Activated CD8-positive, alpha-beta T cell treated with anti-CD3 and anti-CD28 coated beads for 36 hours (primary cell): ENCODE data around the gene C2CD3. TPM values are rescaled to one million over a fixed set of nuclear protein-coding genes. Genes with fewer than 3 reads are reported as not detected.

Source experiments
- ATAC-seq: fragments of 200-7000 bp; cut with Tn5 transposase; one replicate; pipeline ENCODE4 v1.10.0; 2021; ENCODE audit warnings: mild to moderate bottlenecking, moderate library complexity
- CTCF ChIA-PET: fragments of 350-600 bp; sonication (Branson Sonifier 250); formaldehyde crosslinking; loops from one replicate; lab custom pipeline; 2021; ENCODE audit warnings: antibody characterized with exemption; lab: Charles Lee
- POLR2A ChIA-PET: fragments of 350-600 bp; sonication (Branson Sonifier 250); formaldehyde crosslinking; loops from one replicate; lab custom pipeline; 2021; ENCODE audit warnings: antibody characterized with exemption; lab: Charles Lee
- DNase-seq: peaks from one replicate; pipeline ENCODE4 v3.0.0-alpha.2; 2020
- H3K27ac Mint-ChIP-seq: one replicate; pipeline ENCODE4 v1.8.0; 2021; ENCODE audit warnings: mild to moderate bottlenecking, mixed read lengths
- H3K27me3 Mint-ChIP-seq: one replicate; pipeline ENCODE4 v1.8.0; 2021; ENCODE audit warnings: mixed read lengths
- H3K36me3 Mint-ChIP-seq: one replicate; pipeline ENCODE4 v1.8.0; 2021; ENCODE audit warnings: low read depth, mixed read lengths
- H3K4me1 Mint-ChIP-seq: one replicate; pipeline ENCODE4 v1.8.0; 2021; ENCODE audit warnings: low read depth, mixed read lengths
- H3K4me3 Mint-ChIP-seq: one replicate; pipeline ENCODE4 v1.8.0; 2021; ENCODE audit warnings: mild to moderate bottlenecking, moderate library complexity, mixed read lengths
- H3K9me3 Mint-ChIP-seq: one replicate; pipeline ENCODE4 v1.8.0; 2021; ENCODE audit warnings: mixed read lengths
- CTCF ChIP-seq: fragments of 200-600 bp; IDR thresholded peaks from one replicate; pipeline ENCODE4 v1.8.0; 2022; ENCODE audit warnings: antibody characterized with exemption, mild to moderate bottlenecking
- intact Hi-C: fragments of 100-400 bp; cut with micrococcal nuclease; formaldehyde crosslinking; loops from one replicate; pipeline ENCODE4 v1.10.0; 2022
- total RNA-seq, 2 experiments: library from RNA; stranded (reverse); gene quantifications; one replicate each; pipeline ENCODE4 v1.2.3, GENCODE V29; 2021

The C2CD3 gene
- total RNA-seq, 2 experiments from 2014 or later, result 22.5 to 25.6 TPM

GRCh38 chr11:73976451-73977151 is 194.2 kb downstream of the C2CD3 start:
- H3K4me3 Mint-ChIP-seq, result no peak overlapping the region
- H3K27me3 Mint-ChIP-seq, result no peaks in the 10 kb centered on the region
- intact Hi-C loops, result no loop called here
- no peaks in the 10 kb centered on the region for H3K9me3 Mint-ChIP-seq
- no peak for ATAC-seq
- POLR2A ChIA-PET, result interaction anchor here (10.2 to 16.4 kb wide), 2 partner anchors 20 to 39 kb away, joined by 176 to 269 read pairs; partner anchors contain the start of gene UCP3
- H3K36me3 Mint-ChIP-seq, result peaks cover 87% of the 10 kb centered on the region
- H3K27ac Mint-ChIP-seq, result peak overlapping the region; percentile 98
- TF ChIP-seq CTCF, result no peak
- CTCF ChIA-PET, result interaction anchor here (1.5 kb wide), 1 partner anchor 13 kb away, joined by 3 read pairs; no protein-coding TSS in a partner anchor
- DNase-seq, result no peak
- H3K4me1 Mint-ChIP-seq, result peaks cover 80% of the 10 kb centered on the region

DNA sequence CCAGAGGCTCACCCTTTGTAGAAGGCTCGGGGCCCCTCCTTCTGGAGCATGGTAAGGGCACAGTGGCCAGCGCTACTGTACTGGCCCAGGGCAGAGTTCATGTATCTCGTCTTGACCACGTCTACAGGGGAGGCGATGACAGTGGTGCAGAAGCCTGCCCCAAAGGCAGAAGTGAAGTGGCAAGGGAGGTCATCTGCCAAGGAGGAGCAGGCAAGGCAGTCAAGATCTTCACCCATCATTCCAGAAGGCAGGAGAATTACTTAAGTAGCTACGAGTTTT is 195.4 kb downstream of the C2CD3 start:
- DNase-seq (no peak), ATAC-seq (no peak)
- H3K9me3 Mint-ChIP-seq, result no peaks in the 10 kb centered on the region
- peaks cover 75% of the 10 kb centered on the region for H3K36me3 Mint-ChIP-seq
- intact Hi-C loops, result no loop called here
- peaks cover 87% of the 10 kb centered on the region for H3K4me1 Mint-ChIP-seq
- H3K27ac Mint-ChIP-seq, result peak overlapping the region; percentile 98
- CTCF ChIA-PET, result interaction anchor here (0.7 to 1.5 kb wide), 2 partner anchors 12 to 15 kb away, joined by 3 to 4 read pairs; no protein-coding TSS in a partner anchor
- POLR2A ChIA-PET, result interaction anchor here (0.6 to 16.4 kb wide), 4 partner anchors 9 to 147 kb away, joined by 4 to 269 read pairs (median 8); partner anchors contain the start of gene UCP3
- H3K27me3 Mint-ChIP-seq, result no peaks in the 10 kb centered on the region
- TF ChIP-seq CTCF, result no peak
- no peak overlapping the region for H3K4me3 Mint-ChIP-seq

GRCh38 chr11:73974604-73975478 is 196.0 kb downstream of the C2CD3 start:
- Mint-ChIP-seq H3K4me1 (peaks cover 87% of the 10 kb centered on the region), H3K36me3 (peaks cover 69% of the 10 kb centered on the region), H3K4me3 (no peak overlapping the region), H3K27me3 (no peaks in the 10 kb centered on the region), H3K27ac (peak overlapping the region; percentile 98), H3K9me3 (no peaks in the 10 kb centered on the region)
- POLR2A ChIA-PET, result interaction anchor here (0.6 to 16.4 kb wide), 6 partner anchors 9 to 148 kb away, joined by 3 to 269 read pairs (median 5); partner anchors contain the start of gene UCP3
- ATAC-seq (no peak), DNase-seq (no peak)
- intact Hi-C loops, result loop anchor here (5.0 kb wide), 1 partner anchor 32 kb away; the partner anchor contains the start of gene UCP3
- CTCF ChIA-PET, result interaction anchor here (1.5 to 2.5 kb wide), 2 partner anchors 11 kb away, joined by 3 to 13 read pairs; no protein-coding TSS in a partner anchor
- TF ChIP-seq CTCF, result no peak

DNA sequence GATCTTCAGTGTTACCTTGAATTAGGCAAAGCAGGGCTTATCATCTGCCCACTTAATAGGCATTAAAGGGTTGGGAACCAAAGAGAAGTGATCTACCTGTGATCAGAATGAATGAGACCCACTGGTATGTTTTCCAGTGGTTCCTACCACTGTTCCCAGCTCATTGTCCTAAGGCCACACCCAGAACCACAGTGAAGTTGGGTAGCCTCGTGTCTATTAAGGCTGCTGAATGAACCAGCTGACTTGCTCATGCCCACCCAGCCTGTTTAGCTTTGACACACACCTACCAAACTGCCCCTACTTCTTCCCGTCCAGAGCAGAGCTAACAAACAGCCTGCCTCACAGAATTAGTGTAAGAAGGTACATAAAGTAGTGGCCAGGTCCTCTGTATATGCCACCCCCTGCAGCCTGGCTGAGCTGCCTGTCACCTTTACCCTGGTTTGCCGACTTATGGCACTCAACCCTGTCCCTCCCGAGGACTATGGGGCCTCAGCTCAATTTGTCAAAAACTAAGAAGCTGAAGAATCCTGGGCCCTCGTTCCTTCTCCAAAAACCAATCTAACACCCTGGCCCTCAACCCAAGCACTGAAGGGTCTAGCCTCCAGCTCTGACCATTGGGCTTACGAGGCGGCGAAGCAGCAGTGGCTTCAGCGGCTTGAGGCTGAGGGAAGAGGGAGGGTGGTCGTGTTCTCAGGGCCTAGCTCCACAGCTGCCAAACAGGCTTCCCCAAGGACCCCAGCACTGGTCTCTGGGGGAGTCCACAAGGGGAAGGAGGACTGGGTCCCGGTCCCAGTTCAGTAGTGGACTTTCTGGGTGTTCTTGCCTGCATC is 198.0 kb downstream of the C2CD3 start:
- Mint-ChIP-seq H3K9me3 (no peaks in the 10 kb centered on the region), H3K4me1 (peaks cover 88% of the 10 kb centered on the region), H3K27me3 (no peaks in the 10 kb centered on the region), H3K4me3 (no peak overlapping the region), H3K36me3 (peaks cover 50% of the 10 kb centered on the region), H3K27ac (peak overlapping the region; percentile 84)
- no peak for TF ChIP-seq CTCF
- intact Hi-C loops, result loop anchor here (5.0 kb wide), 1 partner anchor 34 kb away; the partner anchor contains the start of gene UCP3
- DNase-seq (no peak), ATAC-seq (no peak)
- POLR2A ChIA-PET, result interaction anchor here (1.0 to 16.4 kb wide), 9 partner anchors 8 to 128 kb away, joined by 3 to 269 read pairs (median 4); partner anchors contain the start of genes UCP2 and UCP3
- CTCF ChIA-PET, result interaction anchor here (1.1 to 2.5 kb wide), 3 partner anchors 9 to 18 kb away, joined by 3 to 13 read pairs (median 4); no protein-coding TSS in a partner anchor
